Subcutaneous adipose tissue (tissue), 4 donors: ENCODE results near the gene PINK1. TPM values are rescaled to one million over a fixed set of nuclear protein-coding genes. Genes with fewer than 3 reads are reported as not detected.

Experiments used
- total RNA-seq, 4 donors: library from RNA; depleted of rRNA; stranded (reverse); fragments of >200 nt; gene quantifications; one replicate each; pipeline ENCODE4 v1.1.0, GENCODE V29; 2016
- TF ChIP-seq, protein P1 (sequence below): fragments of 450-650 bp; IDR thresholded peaks from one replicate; pipeline ENCODE4 v1.5.1; 2016; ENCODE audit warnings: low read depth, mild to moderate bottlenecking, control low read depth, antibody characterized with exemption, moderate library complexity

The PINK1 gene
- total RNA-seq, 4 donors from 2014 or later = 73.7 to 169 (median 129) TPM

DNA sequence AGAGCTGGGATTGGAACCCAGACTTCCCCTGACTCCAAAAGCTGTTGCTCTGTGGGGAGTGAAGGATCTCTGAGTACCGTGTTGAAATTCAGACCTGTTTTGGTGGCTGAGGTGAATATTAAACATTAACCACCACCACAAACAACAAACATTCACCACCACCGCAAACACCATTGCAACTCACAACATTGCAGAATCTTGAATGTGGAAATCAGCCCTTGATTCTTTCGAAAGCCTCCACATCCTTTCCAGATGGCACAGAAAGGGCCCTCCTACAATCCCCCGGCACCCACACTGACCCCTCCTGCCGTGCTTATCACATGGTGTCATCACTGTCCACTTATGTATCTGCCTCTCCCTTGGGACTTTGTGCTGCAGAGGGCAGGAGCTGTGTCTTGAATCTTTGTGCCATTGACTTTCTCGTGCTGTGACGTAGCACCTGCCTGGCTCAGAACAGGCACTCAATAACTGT is 42.9 kb upstream of the PINK1 start:
- TF ChIP-seq, protein P1, sequence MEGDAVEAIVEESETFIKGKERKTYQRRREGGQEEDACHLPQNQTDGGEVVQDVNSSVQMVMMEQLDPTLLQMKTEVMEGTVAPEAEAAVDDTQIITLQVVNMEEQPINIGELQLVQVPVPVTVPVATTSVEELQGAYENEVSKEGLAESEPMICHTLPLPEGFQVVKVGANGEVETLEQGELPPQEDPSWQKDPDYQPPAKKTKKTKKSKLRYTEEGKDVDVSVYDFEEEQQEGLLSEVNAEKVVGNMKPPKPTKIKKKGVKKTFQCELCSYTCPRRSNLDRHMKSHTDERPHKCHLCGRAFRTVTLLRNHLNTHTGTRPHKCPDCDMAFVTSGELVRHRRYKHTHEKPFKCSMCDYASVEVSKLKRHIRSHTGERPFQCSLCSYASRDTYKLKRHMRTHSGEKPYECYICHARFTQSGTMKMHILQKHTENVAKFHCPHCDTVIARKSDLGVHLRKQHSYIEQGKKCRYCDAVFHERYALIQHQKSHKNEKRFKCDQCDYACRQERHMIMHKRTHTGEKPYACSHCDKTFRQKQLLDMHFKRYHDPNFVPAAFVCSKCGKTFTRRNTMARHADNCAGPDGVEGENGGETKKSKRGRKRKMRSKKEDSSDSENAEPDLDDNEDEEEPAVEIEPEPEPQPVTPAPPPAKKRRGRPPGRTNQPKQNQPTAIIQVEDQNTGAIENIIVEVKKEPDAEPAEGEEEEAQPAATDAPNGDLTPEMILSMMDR = no peak

DNA sequence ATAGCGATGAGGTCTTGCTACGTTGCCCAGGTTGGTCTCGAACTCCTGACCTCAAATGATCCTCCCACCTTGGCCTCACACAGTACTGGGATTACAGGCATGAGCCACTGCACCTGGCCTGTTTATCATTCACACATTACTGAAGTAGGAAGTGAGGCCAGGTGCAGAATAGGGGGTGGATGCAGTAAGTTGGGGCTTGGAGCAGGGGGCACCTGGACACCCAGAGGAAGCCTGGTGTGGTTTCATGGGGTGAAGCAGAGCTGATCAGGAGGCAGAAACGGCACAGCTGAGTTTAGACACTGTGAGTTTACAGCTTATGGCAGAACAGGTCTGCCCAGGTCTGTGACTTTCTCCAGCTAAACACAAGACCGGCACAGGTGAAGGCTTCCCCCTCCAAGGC is 39.5 kb upstream of the PINK1 start:
- TF ChIP-seq, protein P1 = no peak

GRCh38 chr1:20594746-20595145 is 38.5 kb upstream of the PINK1 start:
- TF ChIP-seq, protein P1 = no peak

DNA sequence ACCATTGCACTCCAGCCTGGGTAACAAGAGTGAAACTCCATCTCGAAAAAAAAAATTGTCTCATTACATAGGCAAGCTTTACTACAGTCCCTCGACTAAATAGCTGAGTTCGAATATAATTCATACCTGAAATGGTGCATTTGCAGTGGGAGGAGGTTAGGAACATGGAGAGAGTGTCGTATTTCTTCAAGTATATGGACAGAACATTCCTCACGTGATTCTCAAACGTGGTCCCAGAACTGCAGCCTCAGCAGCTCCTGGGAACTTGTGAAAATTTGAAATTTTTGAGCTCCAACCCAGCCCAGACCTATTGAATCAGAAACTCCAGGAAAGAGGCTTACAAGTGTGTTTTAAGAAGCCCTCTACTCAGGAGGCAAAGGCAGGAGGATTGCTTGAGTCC is 37.2 kb upstream of the PINK1 start:
- TF ChIP-seq, protein P1 = no peak

DNA sequence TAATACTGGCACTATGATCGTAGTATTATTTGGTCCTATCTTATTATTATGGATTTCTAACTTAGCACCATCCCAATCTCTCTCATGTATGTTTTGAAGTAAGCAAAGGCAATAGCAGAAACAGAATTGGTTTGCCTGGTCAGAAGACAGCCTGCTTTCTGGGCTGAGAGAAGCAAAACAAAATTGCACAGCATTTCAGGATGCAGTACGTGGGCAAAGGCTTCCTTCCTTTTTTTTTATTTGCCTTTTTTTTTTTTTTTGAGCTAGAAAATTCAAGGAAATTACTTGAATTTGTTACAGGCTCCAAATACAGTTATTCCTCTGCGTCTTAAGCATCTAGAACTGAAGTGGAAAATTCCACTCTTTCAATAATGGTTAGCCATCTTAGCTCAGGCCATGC is 35.6 kb upstream of the PINK1 start:
- TF ChIP-seq, protein P1 = no peak

- TF ChIP-seq, protein P1 = no peak
These were observed 33.1 kb upstream of the PINK1 start for GRCh38 chr1:20600156-20600555.

GRCh38 chr1:20601129-20601825 is 32.0 kb upstream of the PINK1 start:
- TF ChIP-seq, protein P1 = no peak
